GM18868 (cell line): ENCODE results near the gene TAC3.
"Not testable (repeated sequence)": the region's sequence is repeated elsewhere in the genome, so short reads cannot be mapped to it uniquely, and the experiment has no call there.

Experiments
- ATAC-seq: cut with Tn5 transposase; IDR thresholded peaks from one replicate; pipeline ENCODE4 v1.9.1; 2021; ENCODE audit warnings: mild to moderate bottlenecking, moderate library complexity; ENCODE audit not compliant: unreplicated experiment

Gene TAC3

DNA sequence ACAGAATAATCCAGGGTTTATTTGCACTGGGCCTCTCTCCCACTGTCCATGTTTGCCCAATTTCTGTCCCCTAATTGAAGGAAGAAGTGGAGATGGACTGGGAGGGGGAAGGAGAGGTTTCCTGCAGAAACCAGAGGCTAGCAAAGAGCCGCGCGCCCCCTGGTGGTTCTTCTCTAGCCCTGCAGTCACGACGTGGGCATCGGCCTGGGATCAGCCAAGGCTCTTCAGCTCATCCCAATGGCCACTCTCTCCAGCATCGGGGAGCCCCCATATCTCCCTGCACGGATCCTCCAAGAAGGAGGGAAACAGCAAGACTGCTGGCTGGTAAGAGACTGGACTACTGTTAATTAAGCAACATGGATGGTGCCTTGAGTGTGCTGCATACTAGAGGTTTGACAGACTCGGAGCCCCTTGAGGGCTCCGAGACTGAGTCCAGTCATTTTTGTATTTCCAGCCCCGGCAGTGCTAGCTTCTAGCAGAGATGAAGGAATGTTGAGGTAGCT is 28.7 kb downstream of the TAC3 start:
- ATAC-seq = peak; percentile 59

DNA sequence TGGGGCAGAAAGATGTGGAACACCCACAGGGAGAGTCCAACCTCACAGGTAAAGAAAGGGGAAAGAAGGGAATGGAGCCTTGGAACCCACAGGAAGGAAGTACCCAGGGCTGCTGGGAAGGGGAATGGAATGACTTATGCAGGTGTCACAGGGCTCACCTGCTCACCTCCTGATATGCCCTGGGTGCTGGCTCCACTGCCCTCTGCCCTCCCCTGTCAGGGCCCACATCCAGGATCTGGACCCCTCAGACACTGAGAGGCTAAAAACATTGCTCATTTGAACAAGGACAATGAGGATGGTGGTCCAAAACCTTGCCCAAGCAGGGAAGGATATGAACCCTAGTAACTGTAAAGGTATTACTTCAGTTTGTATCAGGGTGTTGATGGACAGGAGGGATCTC is 29.3 kb downstream of the TAC3 start:
- no peak for ATAC-seq

- not testable (repeated sequence) for ATAC-seq
These were observed 30.6 kb downstream of the TAC3 start for GRCh38 chr12:56985714-56986113.

- ATAC-seq = no peak
These were observed 32.9 kb downstream of the TAC3 start for GRCh38 chr12:56983386-56983785.

- ATAC-seq = not testable (repeated sequence)
These were observed 33.6 kb downstream of the TAC3 start for GRCh38 chr12:56982578-56983236.

GRCh38 chr12:56980941-56981530 is 35.3 kb downstream of the TAC3 start:
- no peak for ATAC-seq

DNA sequence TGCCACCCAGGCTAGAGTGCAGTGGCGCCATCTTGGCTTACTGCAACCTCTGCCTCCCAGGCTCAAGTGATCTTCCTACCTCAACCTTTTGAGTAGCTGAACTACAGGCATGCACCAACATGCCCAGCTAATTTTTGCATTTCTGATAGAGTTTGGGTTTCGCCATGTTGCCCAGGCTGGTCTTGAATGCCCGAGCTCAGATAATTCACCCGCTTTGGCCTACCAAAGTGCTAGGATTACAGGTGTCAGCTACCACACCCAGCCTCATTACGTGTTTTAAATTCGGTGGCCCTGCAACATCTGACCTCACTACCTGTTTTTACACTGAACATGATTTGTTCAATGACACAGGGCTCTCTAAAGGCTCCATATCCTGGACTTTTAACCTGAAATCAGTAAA is 36.1 kb downstream of the TAC3 start:
- ATAC-seq = no peak

DNA sequence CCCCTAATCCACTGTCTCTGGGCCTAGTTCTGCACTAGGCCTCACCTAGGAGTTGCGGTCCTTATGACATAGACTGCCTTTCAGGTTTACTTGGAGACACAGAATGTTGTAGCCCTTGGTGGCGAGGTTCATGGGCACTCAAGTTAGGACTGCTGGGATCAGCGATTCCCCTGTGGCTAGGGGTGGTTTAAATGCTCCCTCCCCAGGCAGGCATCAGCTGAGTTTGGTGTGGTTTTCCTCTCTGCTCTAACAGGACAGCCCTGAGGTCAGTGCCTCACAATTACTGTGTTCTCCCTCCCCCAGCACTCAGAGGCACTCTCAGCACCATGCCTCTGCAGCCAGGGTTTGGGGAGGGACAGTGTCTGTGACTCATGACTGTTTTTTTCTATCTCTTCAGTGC is 36.7 kb downstream of the TAC3 start:
- no peak for ATAC-seq

GRCh38 chr12:56978397-56979138 is 37.8 kb downstream of the TAC3 start:
- no peak for ATAC-seq

DNA sequence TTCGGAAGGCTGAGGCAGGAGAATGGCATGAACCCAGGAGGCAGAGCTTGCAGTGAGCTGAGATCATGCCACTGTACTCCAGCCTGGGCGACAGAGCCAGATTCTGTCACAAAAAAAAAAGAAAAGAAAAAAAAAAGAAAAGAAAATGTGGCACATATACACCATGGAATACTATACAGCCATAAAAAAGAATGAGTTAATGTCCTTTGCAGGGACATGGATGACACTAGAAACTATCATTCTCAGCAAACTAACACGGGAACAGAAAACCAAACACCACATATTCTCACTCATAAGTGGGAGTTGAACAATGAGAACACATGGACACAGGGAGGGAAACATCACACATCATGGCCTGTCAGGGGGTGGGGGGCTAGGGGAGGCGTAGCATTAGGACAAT is 39.0 kb downstream of the TAC3 start:
- not testable (repeated sequence) for ATAC-seq

GRCh38 chr12:56974224-56974623 is 42.1 kb downstream of the TAC3 start:
- ATAC-seq = not testable (repeated sequence)

- not testable (repeated sequence) for ATAC-seq
These were observed 47.4 kb downstream of the TAC3 start for GRCh38 chr12:56968910-56969309.

DNA sequence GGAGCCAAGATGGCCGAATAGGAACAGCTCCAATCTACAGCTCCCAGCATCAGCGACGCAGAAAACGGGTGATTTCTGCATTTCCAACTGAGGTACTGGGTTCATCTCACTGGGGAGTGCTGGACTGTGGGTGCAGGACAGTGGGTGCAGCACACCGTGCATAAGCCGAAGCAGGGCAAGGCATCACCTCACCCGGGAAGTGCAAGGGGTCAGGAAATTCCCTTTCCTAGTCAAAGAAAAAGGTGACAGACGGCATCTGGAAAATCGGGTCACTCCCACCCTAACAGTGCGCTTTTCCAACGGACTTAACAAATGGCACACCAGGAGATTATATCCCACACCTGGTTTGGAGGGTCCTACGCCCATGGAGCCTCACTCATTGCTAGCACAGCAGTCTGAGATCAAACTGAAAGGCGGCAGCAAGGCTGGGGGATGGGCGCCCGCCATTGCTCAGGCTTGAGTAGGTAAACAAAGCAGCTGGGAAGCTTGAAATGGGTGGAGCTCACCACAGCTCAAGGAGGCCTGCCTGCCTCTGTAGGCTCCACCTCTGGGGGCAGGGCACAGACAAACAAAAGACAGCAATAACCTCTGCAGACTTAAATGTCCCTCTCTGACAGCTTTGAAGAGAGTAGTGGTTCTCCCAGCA is 50.2 kb downstream of the TAC3 start:
- ATAC-seq = not testable (repeated sequence)

DNA sequence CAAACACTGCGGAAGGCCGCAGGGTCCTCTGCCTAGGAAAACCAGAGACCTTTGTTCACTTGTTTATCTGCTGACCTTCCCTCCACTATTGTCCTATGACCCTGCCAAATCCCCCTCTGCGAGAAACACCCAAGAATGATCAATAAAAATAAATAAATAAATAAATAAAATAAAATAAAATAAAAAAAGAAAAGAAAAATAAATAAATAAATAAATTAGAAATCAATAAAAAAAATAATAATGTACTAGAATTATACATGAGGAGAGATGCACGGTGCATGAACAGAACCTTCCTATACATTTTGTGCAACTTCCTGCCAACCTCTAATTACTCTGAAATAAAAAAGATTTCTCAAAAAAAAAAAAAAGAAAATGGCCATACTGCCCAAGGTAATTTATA is 51.2 kb downstream of the TAC3 start:
- not testable (repeated sequence) for ATAC-seq

- not testable (repeated sequence) for ATAC-seq
These were observed 52.8 kb downstream of the TAC3 start for GRCh38 chr12:56963557-56963956.

- ATAC-seq = not testable (repeated sequence)
These were observed 54.1 kb downstream of the TAC3 start for GRCh38 chr12:56962247-56962646.
